Fibroblast of lung (primary cell): ENCODE data around the gene SPATA7. TPM values are rescaled to one million over a fixed set of nuclear protein-coding genes. Genes with fewer than 3 reads are reported as not detected.

Experiments
- DNase-seq, 2 donors: peaks; one replicate each; pipeline versions ENCODE4 v3.0.0 to v3.0.0-alpha.2; 2010; ENCODE audit warnings: low read depth in 2 of 2
- H2AFZ ChIP-seq: 2 replicates; pipeline ENCODE4 v1.5.1; 2012; ENCODE audit warnings: low read length, control low read depth, inconsistent platforms
- H3K27ac ChIP-seq: 2 replicates; pipeline ENCODE4 v1.5.1; 2011; ENCODE audit warnings: low read length, control low read depth; ENCODE audit not compliant: insufficient read depth
- H3K27me3 ChIP-seq: 2 replicates; pipeline ENCODE4 v1.5.1; 2011; ENCODE audit warnings: mild to moderate bottlenecking, low read length; ENCODE audit not compliant: control insufficient read depth, insufficient read depth
- H3K36me3 ChIP-seq: 2 replicates; pipeline ENCODE4 v1.5.1; 2011; ENCODE audit warnings: low read length; ENCODE audit not compliant: control insufficient read depth, insufficient read depth
- H3K4me1 ChIP-seq: 2 replicates; pipeline ENCODE4 v1.5.1; 2011; ENCODE audit warnings: low read length; ENCODE audit not compliant: control insufficient read depth, insufficient read depth; ENCODE audit errors: extremely low read depth
- H3K4me2 ChIP-seq: 2 replicates; pipeline ENCODE4 v1.5.1; 2011; ENCODE audit warnings: low read length, control low read depth; ENCODE audit not compliant: insufficient read depth; ENCODE audit errors: extremely low read depth
- H3K4me3 ChIP-seq, 4 experiments: fragments of 200-600 bp in 1 of 4; sonication (generic) in 1 of 4; replicated peaks in 1 of 4; 2 replicates each; pipeline ENCODE4 v1.5.1; 2011 to 2016; ENCODE audit warnings: low read length in 4 of 4, low read depth in 3 of 4, mild to moderate bottlenecking in 3 of 4, control low read depth in 2 of 4, inconsistent platforms in 1 of 4, mixed read lengths in 1 of 4; ENCODE audit not compliant: insufficient read depth in 1 of 4; ENCODE audit errors: control extremely low read depth in 1 of 4
- H3K79me2 ChIP-seq: 2 replicates; pipeline ENCODE4 v1.5.1; 2012; ENCODE audit warnings: mild to moderate bottlenecking, low read length, inconsistent platforms; ENCODE audit not compliant: control insufficient read depth, insufficient read depth
- H3K9ac ChIP-seq: 2 replicates; pipeline ENCODE4 v1.5.1; 2011; ENCODE audit warnings: mild to moderate bottlenecking, low read length, control low read depth; ENCODE audit not compliant: insufficient read depth
- H3K9me3 ChIP-seq: 2 replicates; pipeline ENCODE4 v1.5.1; 2012; ENCODE audit warnings: low read depth, low read length; ENCODE audit not compliant: control insufficient read depth, insufficient read depth
- H4K20me1 ChIP-seq: 2 replicates; pipeline ENCODE4 v1.5.1; 2011; ENCODE audit warnings: low read length; ENCODE audit not compliant: control insufficient read depth, insufficient read depth; ENCODE audit errors: extremely low read depth
- CTCF ChIP-seq, 2 donors: IDR thresholded peaks in 1 of 2; conservative IDR thresholded peaks in 1 of 2; 1 replicate in 1 of 2; 2 replicates in 1 of 2; pipeline ENCODE4 v1.5.1; 2011 to 2012; ENCODE audit warnings: low read length in 2 of 2, control low read depth in 1 of 2, inconsistent platforms in 1 of 2, low read depth in 1 of 2, mild to moderate bottlenecking in 1 of 2
- EZH2 ChIP-seq: IDR thresholded peaks from 2 replicates; pipeline ENCODE4 v1.5.1; 2012; ENCODE audit warnings: low read length, control low read depth, mild to moderate bottlenecking; ENCODE audit errors: missing control alignments
- polyA plus RNA-seq, 2 donors: library from polyadenylated mRNA; depleted of rRNA in 1 of 2; stranded (reverse) in 1 of 2; unstranded in 1 of 2; fragments of >200 nt; gene quantifications; 2 replicates each; pipeline ENCODE4 v1.2.1, GENCODE V29; 2011 to 2012; ENCODE audit warnings: missing spikeins in 1 of 2
- total RNA-seq: library from RNA; depleted of rRNA; stranded (reverse); fragments of >200 nt; gene quantifications from 2 replicates; pipeline ENCODE4 v1.2.1, GENCODE V29; 2014

The SPATA7 gene
- total and polyA plus RNA-seq, 2 donors (not counting 1 experiment from before 2014, with no cell fraction given) = 8.4 to 26.4 TPM

GRCh38 chr14:88352698-88353097 is 32.8 kb upstream of the SPATA7 start:
- DNase-seq = no peak
- H3K79me2 ChIP-seq = no peaks in the 10 kb centered on the region
- TF ChIP-seq CTCF (conservative IDR thresholded peaks at IDR 0.05 in 1 of 2, IDR thresholded peaks at IDR 0.05 in 1 of 2; ENCODE audit: low read depth in 1 of 2, low read length in 2 of 2) (no peak), EZH2 (no peak)

GRCh38 chr14:88354358-88354757 is 31.1 kb upstream of the SPATA7 start:
- no peak overlapping the region for H3K27ac ChIP-seq
- no peaks in the 10 kb centered on the region for H3K27me3 ChIP-seq
- no peak overlapping the region for H3K9ac ChIP-seq
- TF ChIP-seq CTCF (conservative IDR thresholded peaks at IDR 0.05 in 1 of 2, IDR thresholded peaks at IDR 0.05 in 1 of 2; ENCODE audit: low read depth in 1 of 2, low read length in 2 of 2) = no peak
- no peak for TF ChIP-seq EZH2
- no peaks in the 10 kb centered on the region for H3K36me3 ChIP-seq
- H4K20me1 ChIP-seq = no peaks in the 10 kb centered on the region
- DNase-seq = no peak
- no peak overlapping the region for H3K4me2 ChIP-seq
- H3K4me3 ChIP-seq = no peak overlapping the region
- H2AFZ ChIP-seq = no peak overlapping the region
- H3K9me3 ChIP-seq = no peaks in the 10 kb centered on the region
- no peaks in the 10 kb centered on the region for H3K79me2 ChIP-seq
- H3K4me1 ChIP-seq = no peaks in the 10 kb centered on the region

More at GRCh38 chr14:88352698-88353097, 32.8 kb upstream of the SPATA7 start:
- H3K4me1 ChIP-seq = no peaks in the 10 kb centered on the region
- no peaks in the 10 kb centered on the region for H3K36me3 ChIP-seq
- H2AFZ ChIP-seq = no peak overlapping the region
- H3K4me3 ChIP-seq = no peak overlapping the region
- H3K27ac ChIP-seq = no peak overlapping the region
- H3K4me2 ChIP-seq = no peak overlapping the region
- H3K9ac ChIP-seq = no peak overlapping the region
- no peaks in the 10 kb centered on the region for H3K27me3 ChIP-seq
- H4K20me1 ChIP-seq = no peaks in the 10 kb centered on the region
- no peaks in the 10 kb centered on the region for H3K9me3 ChIP-seq

- no peaks in the 10 kb centered on the region for H3K27me3 ChIP-seq
- no peaks in the 10 kb centered on the region for H3K36me3 ChIP-seq
- no peak overlapping the region for H3K4me2 ChIP-seq
- H3K79me2 ChIP-seq = no peaks in the 10 kb centered on the region
- no peak overlapping the region for H3K27ac ChIP-seq
- no peak overlapping the region for H3K4me3 ChIP-seq
- TF ChIP-seq CTCF (conservative IDR thresholded peaks at IDR 0.05 in 1 of 2, IDR thresholded peaks at IDR 0.05 in 1 of 2; ENCODE audit: low read depth in 1 of 2, low read length in 2 of 2) (no peak), EZH2 (no peak)
- no peaks in the 10 kb centered on the region for H3K4me1 ChIP-seq
- no peaks in the 10 kb centered on the region for H4K20me1 ChIP-seq
- H3K9me3 ChIP-seq = no peaks in the 10 kb centered on the region
- no peak overlapping the region for H3K9ac ChIP-seq
- no peak for DNase-seq
- H2AFZ ChIP-seq = no peak overlapping the region
These were observed 26.0 kb upstream of the SPATA7 start for GRCh38 chr14:88359500-88359899.
